NB4 (cell line): ENCODE results near the gene PLEKHA6.

Source experiments
- DNase-seq: peaks from one replicate; pipeline ENCODE4 v3.0.0; 2010; ENCODE audit warnings: low read depth
- H3K4me3 ChIP-seq: one replicate; pipeline ENCODE4 v1.5.1; 2011; ENCODE audit warnings: mild to moderate bottlenecking, low read depth, low read length, moderate library complexity
- CTCF ChIP-seq: IDR thresholded peaks from one replicate; pipeline ENCODE4 v1.5.1; 2012; ENCODE audit warnings: low read depth, low read length
- MAX ChIP-seq: IDR thresholded peaks from 2 replicates; pipeline ENCODE4 v1.6.1; 2011; ENCODE audit warnings: low read depth, low read length
- MYC ChIP-seq: IDR thresholded peaks from 2 replicates; pipeline ENCODE4 v1.6.1; 2011; ENCODE audit warnings: low read depth, low read length
- POLR2A ChIP-seq: IDR thresholded peaks from 2 replicates; pipeline ENCODE4 v1.6.1; 2011; ENCODE audit warnings: mild to moderate bottlenecking; ENCODE audit not compliant: insufficient read length; ENCODE audit errors: extremely low read depth

PLEKHA6 gene

GRCh38 chr1:204232526-204232925 is 127.2 kb downstream of the PLEKHA6 start:
- no peak overlapping the region for H3K4me3 ChIP-seq
- DNase-seq = no peak
- TF ChIP-seq MYC (no peak), CTCF (no peak), MAX (no peak), POLR2A (no peak)

GRCh38 chr1:204230211-204230610 is 129.5 kb downstream of the PLEKHA6 start:
- TF ChIP-seq MAX (no peak), MYC (no peak), POLR2A (no peak), CTCF (no peak)
- no peak for DNase-seq
- H3K4me3 ChIP-seq = no peak overlapping the region

GRCh38 chr1:204228896-204229295 is 130.8 kb downstream of the PLEKHA6 start:
- H3K4me3 ChIP-seq = no peak overlapping the region
- no peak for TF ChIP-seq CTCF
- TF ChIP-seq MYC = no peak
- no peak for TF ChIP-seq MAX
- no peak for TF ChIP-seq POLR2A
- DNase-seq = no peak

GRCh38 chr1:204227996-204228785 is 131.5 kb downstream of the PLEKHA6 start:
- no peak for DNase-seq
- no peak overlapping the region for H3K4me3 ChIP-seq
- TF ChIP-seq MAX (no peak), POLR2A (no peak)

GRCh38 chr1:204227351-204227750 is 132.4 kb downstream of the PLEKHA6 start:
- TF ChIP-seq MAX (no peak), POLR2A (no peak), CTCF (no peak), MYC (no peak)
- no peak overlapping the region for H3K4me3 ChIP-seq
- no peak for DNase-seq

- no peak overlapping the region for H3K4me3 ChIP-seq
- TF ChIP-seq MYC = peak; percentile 42; the same call in 1 of the 2 replicates
- no peak for TF ChIP-seq MAX
- peak; percentile 38 for DNase-seq
Measured at GRCh38 chr1:204225841-204226735, 133.6 kb downstream of the PLEKHA6 start.
